C4-2B (cell line): ENCODE results near the gene CASP9.
"Not testable (repeated sequence)": the region's sequence is repeated elsewhere in the genome, so short reads cannot be mapped to it uniquely, and the experiment has no call there.

ENCODE experiments used
- H3K27ac ChIP-seq: fragments of 450-650 bp; 2 replicates; pipeline ENCODE4 v1.5.1; 2017
- ZFX ChIP-seq: fragments of 450-650 bp; IDR thresholded peaks from 2 replicates; pipeline ENCODE4 v1.6.1; 2017
- TF ChIP-seq, protein P1 (sequence below): fragments of 450-650 bp; conservative IDR thresholded peaks from 2 replicates; pipeline ENCODE4 v1.5.1; 2017; ENCODE audit warnings: mild to moderate bottlenecking

The CASP9 gene

DNA sequence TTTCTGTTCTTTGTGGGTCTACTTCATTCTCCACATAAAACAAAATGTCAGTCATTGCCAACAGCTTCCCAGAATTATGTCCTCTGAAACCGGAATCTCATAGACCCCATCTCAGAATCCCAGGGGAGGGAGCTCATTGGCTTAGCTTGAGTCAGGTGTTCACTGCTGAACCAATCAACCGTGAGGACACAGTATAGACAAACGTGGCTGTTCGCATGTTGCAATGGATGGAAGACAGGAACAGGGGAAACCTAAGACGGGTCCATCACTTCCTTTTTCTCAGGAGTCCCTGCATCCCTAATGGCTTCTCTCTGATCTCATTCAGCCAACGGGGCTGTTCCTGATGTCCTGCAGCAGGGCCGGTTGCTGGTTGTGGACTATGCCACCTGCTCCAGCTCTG, 58.3 kb downstream of the CASP9 start:
- TF ChIP-seq, protein P1, sequence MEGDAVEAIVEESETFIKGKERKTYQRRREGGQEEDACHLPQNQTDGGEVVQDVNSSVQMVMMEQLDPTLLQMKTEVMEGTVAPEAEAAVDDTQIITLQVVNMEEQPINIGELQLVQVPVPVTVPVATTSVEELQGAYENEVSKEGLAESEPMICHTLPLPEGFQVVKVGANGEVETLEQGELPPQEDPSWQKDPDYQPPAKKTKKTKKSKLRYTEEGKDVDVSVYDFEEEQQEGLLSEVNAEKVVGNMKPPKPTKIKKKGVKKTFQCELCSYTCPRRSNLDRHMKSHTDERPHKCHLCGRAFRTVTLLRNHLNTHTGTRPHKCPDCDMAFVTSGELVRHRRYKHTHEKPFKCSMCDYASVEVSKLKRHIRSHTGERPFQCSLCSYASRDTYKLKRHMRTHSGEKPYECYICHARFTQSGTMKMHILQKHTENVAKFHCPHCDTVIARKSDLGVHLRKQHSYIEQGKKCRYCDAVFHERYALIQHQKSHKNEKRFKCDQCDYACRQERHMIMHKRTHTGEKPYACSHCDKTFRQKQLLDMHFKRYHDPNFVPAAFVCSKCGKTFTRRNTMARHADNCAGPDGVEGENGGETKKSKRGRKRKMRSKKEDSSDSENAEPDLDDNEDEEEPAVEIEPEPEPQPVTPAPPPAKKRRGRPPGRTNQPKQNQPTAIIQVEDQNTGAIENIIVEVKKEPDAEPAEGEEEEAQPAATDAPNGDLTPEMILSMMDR = no peak
- TF ChIP-seq ZFX = no peak
- no peak overlapping the region for H3K27ac ChIP-seq

DNA sequence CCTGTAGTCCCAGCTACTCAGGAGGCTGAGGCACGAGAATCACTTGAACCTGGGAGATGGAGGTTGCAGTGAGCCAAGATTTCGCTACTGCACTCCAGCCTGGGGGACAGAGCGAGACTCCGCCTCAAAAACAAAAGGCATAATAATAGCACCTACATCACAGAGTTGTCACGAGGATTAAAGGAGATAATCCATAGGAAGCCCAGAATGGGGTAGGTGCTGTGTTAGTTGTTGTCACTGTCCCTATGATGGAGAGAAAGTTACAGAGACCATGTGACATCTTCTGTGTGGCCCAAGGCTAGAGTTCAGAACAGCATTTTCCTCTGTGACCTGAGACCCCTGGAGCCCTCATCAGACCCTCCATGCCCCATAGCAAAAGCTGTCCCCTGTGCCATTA, 60.1 kb downstream of the CASP9 start:
- not testable (repeated sequence) for H3K27ac ChIP-seq

DNA sequence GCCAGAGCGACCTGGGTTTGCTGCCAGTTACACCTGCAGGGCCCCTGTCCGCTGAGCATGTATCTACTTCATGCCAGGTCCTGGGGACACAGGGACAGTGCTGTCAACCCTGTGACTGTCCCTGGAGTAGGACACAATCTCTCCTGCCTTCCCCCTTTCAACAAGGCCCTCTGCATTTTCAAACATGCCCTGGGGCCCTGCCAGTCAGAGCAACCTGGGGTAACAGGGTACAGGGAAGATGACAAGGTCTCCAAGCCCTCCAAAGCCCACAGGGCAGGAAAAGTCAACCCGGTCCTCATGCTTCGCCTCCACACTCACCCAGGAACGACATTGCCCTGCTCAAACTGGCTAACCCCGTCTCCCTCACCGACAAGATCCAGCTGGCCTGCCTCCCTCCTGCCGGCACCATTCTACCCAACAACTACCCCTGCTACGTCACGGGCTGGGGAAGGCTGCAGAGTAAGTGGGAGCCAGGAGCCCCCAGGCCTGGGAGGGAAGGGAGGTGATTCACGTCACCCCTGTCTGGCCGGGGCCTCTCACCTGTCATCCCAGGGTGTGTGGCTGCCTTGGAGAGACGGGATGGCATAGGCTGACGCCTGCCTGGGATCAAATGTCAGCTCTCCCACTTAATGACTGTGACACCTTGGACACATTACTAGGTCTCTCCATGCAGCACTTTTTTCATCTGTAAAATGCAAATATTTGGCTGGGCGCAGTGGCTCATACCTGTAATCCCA, 60.8 kb downstream of the CASP9 start:
- not testable (repeated sequence) for H3K27ac ChIP-seq

DNA sequence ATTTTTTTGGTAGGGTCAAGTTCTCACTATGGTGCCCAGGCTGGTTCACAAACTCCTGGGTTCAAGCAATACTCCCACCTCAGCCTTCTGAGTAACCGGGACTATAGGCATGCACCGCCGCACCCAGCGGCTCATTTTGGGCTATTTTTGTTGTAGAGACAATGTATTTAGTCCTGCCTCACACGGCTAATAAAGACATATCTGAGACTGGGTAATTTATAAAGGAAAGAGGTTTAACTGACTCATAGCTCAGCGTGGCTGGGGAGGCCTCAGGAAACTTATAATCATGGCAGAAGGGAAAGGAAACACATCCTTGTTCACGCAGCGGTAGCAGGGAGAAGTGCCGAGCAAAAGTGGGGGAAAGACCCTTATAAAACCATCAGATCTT, 63.3 kb downstream of the CASP9 start:
- TF ChIP-seq ZFX = no peak
- TF ChIP-seq, protein P1 = no peak
- no peak overlapping the region for H3K27ac ChIP-seq

DNA sequence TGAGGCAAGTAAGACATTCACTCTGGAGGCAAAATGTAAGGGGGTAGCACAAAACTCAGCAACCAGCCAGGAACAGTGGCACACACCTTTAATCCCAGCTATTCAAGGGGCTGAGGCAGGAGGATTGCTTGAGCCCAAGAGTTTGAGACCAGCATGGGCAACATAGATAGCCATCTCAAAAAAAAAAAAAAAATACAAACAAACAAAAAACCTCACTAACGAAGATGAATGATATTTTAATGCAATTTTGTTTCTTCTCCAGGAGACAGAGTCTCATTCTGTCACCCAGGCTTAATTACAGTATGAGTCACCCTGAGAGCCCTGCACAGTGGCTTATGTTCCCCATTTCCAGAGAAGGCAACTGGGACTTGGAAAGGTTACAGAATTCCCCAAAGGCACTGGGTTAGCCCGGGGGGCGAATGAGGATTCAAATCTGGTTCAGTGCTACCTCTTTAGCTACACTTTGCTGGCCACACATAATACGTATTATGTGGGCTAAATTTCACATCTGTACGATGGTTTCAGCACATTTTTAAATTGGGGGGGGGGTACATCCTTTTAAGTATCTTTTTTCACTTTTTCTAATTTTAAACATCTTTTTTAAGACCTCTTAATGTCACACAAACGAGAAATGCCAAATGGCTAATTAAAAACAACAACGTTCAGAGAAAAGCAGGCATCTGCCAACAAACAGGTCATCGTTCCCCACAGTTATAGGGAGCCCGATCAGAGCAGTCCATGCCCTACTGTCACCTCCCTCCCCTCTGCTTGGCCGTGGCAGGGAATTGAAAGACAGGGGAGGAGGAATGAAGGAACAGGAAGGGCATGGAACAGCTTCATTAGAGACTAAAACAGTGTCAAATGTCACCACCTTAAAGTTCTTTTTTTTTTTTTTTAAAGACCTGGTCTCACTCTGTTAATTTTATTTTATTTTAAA, 64.0 kb downstream of the CASP9 start:
- no peak overlapping the region for H3K27ac ChIP-seq
- TF ChIP-seq, protein P1 = no peak
- no peak for TF ChIP-seq ZFX

DNA sequence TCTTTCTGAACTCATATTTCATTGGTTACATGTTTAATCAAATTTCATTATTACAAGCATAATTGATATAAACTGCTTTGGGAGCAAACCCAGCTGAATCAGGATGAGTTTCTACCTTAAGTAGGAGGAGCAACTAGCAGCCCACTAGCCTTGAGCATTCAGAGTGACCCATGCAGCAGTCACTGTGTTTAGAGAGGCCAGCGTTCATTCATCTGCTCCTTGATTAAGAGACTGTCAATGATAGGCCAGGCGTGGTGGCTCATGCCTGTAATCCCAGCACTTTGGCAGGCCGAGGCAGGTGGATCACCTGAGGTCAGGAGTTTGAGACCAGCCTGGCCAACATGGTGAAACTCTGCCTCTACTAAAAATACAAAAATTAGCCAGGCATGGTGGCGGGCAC, 65.6 kb downstream of the CASP9 start:
- H3K27ac ChIP-seq = not testable (repeated sequence)

DNA sequence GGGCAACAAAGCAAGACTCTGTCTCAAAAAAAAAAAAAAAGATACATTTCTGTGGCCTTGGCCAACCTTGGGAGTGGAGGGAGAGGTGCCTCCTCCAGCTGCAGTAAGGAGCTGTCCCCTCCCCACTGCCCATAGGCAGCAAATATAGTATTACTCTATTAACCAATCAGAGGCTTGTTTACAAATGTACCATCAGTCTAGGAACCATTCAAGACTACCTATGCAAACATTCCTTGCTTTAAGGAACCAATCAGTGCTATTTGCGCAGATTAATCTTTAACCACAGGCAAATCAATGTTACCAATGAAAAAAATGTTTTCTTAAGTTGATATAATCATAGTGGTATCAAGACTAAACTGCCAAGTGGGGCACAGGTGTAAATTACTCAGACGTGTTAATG, 66.4 kb downstream of the CASP9 start:
- TF ChIP-seq, protein P1 = no peak
- no peak for TF ChIP-seq ZFX

DNA sequence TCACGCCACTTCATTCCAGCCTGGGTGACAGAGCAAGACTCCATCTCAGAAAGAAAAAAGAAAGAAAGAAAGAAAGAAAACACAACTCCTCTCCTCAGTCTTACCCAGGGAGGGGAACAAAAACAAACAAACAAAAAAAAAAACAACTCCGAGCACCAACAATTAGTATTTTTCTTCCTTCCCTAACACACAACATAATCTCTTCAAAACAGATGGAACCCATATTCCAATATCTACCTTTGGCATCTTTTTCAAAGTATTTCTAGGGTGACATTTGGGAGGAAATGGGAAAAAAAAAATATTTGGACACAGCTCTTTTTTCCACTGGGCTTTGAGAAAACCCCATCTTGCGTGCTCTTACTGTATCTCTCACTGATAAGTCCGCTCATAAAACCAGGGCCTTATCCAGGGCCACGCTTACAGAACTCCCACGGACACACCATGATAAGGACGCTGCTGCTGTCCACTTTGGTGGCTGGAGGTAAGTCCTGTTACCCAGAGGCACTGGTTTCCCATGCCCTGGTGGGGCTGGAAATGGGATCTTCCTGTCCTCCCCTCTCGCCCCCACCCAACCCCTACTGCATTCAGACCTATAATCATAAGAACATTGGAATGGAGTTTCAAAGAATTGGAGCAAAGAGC, 67.6 kb downstream of the CASP9 start, which contains the start of gene CELA2A:
Gene CELA2A, plus strand, starts transcription at position 420 of the 642 bp plus-strand sequence. Its CDS starts 22 bp downstream, at position 442.
- TF ChIP-seq, protein P1 = no peak
- no peak for TF ChIP-seq ZFX
- no peak within 1 kb of the TSS for H3K27ac ChIP-seq

More for the DNA sequence above, 66.4 kb downstream of the CASP9 start:
- no peak overlapping the region for H3K27ac ChIP-seq
